Astrocyte (in vitro differentiated cells and primary cell): ENCODE data around the gene KRTAP24-1. TPM values are rescaled to one million over a fixed set of nuclear protein-coding genes. Genes with fewer than 3 reads are reported as not detected.

ENCODE experiments used
- DNase-seq: peaks from one replicate; pipeline ENCODE4 v3.0.0-alpha.2; 2010; ENCODE audit warnings: low read depth
- FAIRE-seq: peaks from 2 replicates; lab custom pipeline; 2011; peaks lifted over from hg19 to GRCh38; lab: Jason Lieb, UNC
- H2AFZ ChIP-seq: 2 replicates; pipeline ENCODE4 v1.6.0; 2012; ENCODE audit warnings: low read depth, low read length, inconsistent platforms
- H3K27ac ChIP-seq: 2 replicates; pipeline ENCODE4 v1.5.1; 2011; ENCODE audit warnings: low read depth, low read length, inconsistent platforms
- H3K27me3 ChIP-seq: 2 replicates; pipeline ENCODE4 v1.6.0; 2011; ENCODE audit warnings: low read length, inconsistent platforms; ENCODE audit not compliant: insufficient read depth
- H3K36me3 ChIP-seq: 2 replicates; pipeline ENCODE4 v1.5.1; 2011; ENCODE audit warnings: low read length, inconsistent platforms; ENCODE audit not compliant: insufficient read depth
- H3K4me1 ChIP-seq: 2 replicates; pipeline ENCODE4 v1.5.1; 2011; ENCODE audit warnings: low read length, inconsistent platforms; ENCODE audit not compliant: insufficient read depth
- H3K4me2 ChIP-seq: 2 replicates; pipeline ENCODE4 v1.6.0; 2012; ENCODE audit warnings: low read length, inconsistent platforms
- H3K4me3 ChIP-seq: 2 replicates; pipeline ENCODE4 v1.5.1; 2011; ENCODE audit warnings: low read depth, mild to moderate bottlenecking, low read length, inconsistent platforms; ENCODE audit not compliant: insufficient read depth
- H3K79me2 ChIP-seq: 2 replicates; pipeline ENCODE4 v1.6.0; 2012; ENCODE audit warnings: mild to moderate bottlenecking, low read length, inconsistent platforms; ENCODE audit not compliant: insufficient read depth
- H3K9ac ChIP-seq: 2 replicates; pipeline ENCODE4 v1.6.0; 2012; ENCODE audit warnings: mild to moderate bottlenecking, low read length, inconsistent platforms
- H3K9me3 ChIP-seq: 2 replicates; pipeline ENCODE4 v1.5.1; 2012; ENCODE audit warnings: low read depth, mild to moderate bottlenecking, low read length, inconsistent platforms; ENCODE audit not compliant: insufficient read depth
- H4K20me1 ChIP-seq: 2 replicates; pipeline ENCODE4 v1.6.0; 2012; ENCODE audit warnings: low read length, inconsistent platforms; ENCODE audit not compliant: insufficient read depth
- H3K27ac Mint-ChIP-seq: one replicate; pipeline ENCODE4 v1.8.0; 2021; ENCODE audit warnings: mild to moderate bottlenecking, mixed read lengths; ENCODE audit not compliant: unreplicated experiment
- H3K27me3 Mint-ChIP-seq: one replicate; pipeline ENCODE4 v1.8.0; 2021; ENCODE audit warnings: low read depth, mixed read lengths; ENCODE audit not compliant: unreplicated experiment
- H3K36me3 Mint-ChIP-seq: one replicate; pipeline ENCODE4 v1.8.0; 2021; ENCODE audit warnings: low read depth, mixed read lengths; ENCODE audit not compliant: unreplicated experiment
- H3K4me1 Mint-ChIP-seq: one replicate; pipeline ENCODE4 v1.8.0; 2021; ENCODE audit warnings: low read depth, mixed read lengths; ENCODE audit not compliant: unreplicated experiment
- H3K4me3 Mint-ChIP-seq: one replicate; pipeline ENCODE4 v1.8.0; 2021; ENCODE audit warnings: mild to moderate bottlenecking, moderate library complexity, mixed read lengths; ENCODE audit not compliant: unreplicated experiment
- H3K9me3 Mint-ChIP-seq: one replicate; pipeline ENCODE4 v1.8.0; 2021; ENCODE audit warnings: mild to moderate bottlenecking, mixed read lengths; ENCODE audit not compliant: unreplicated experiment
- CTCF ChIP-seq: IDR thresholded peaks from 2 replicates; pipeline ENCODE4 v1.5.1; 2011; ENCODE audit warnings: low read depth, mild to moderate bottlenecking, inconsistent platforms, low read length, moderate library complexity; ENCODE audit not compliant: insufficient read depth
- EZH2 ChIP-seq: IDR thresholded peaks from 2 replicates; pipeline ENCODE4 v1.6.1; 2012; ENCODE audit warnings: mild to moderate bottlenecking, low read length, inconsistent platforms; ENCODE audit not compliant: insufficient read depth
- total RNA-seq: library from RNA; stranded (reverse); gene quantifications from 2 replicates; pipeline ENCODE4 v1.2.1, GENCODE V29; 2021

KRTAP24-1 gene
- total RNA-seq, 1 donor from 2014 or later: not detected

GRCh38 chr21:30271156-30271555 lies 11.6 kb downstream of the KRTAP24-1 start:
- DNase-seq (no peak), FAIRE-seq (no peak)
- no peaks in the 10 kb centered on the region for H3K36me3 ChIP-seq
- no peak overlapping the region for H3K4me3 Mint-ChIP-seq
- no peaks in the 10 kb centered on the region for H3K79me2 ChIP-seq
- no peak overlapping the region for H3K4me3 ChIP-seq
- no peak overlapping the region for H3K27ac Mint-ChIP-seq
- H3K27me3 Mint-ChIP-seq: no peaks in the 10 kb centered on the region
- no peak overlapping the region for H2AFZ ChIP-seq
- H3K27ac ChIP-seq: no peak overlapping the region
- peaks cover 2% of the 10 kb centered on the region for H3K9me3 Mint-ChIP-seq
- no peaks in the 10 kb centered on the region for H3K9me3 ChIP-seq
- TF ChIP-seq EZH2: no peak
- TF ChIP-seq CTCF: no peak
- H3K4me1 ChIP-seq: no peaks in the 10 kb centered on the region
- H4K20me1 ChIP-seq: no peaks in the 10 kb centered on the region
- H3K27me3 ChIP-seq: no peaks in the 10 kb centered on the region
- H3K36me3 Mint-ChIP-seq: no peaks in the 10 kb centered on the region
- no peak overlapping the region for H3K9ac ChIP-seq
- H3K4me1 Mint-ChIP-seq: peaks cover 1% of the 10 kb centered on the region
- no peak overlapping the region for H3K4me2 ChIP-seq

- no peaks in the 10 kb centered on the region for H3K27me3 ChIP-seq
- H3K9me3 ChIP-seq: no peaks in the 10 kb centered on the region
- H3K27ac ChIP-seq: no peak overlapping the region
- Mint-ChIP-seq H3K4me1 (peaks cover 1% of the 10 kb centered on the region), H3K4me3 (no peak overlapping the region), H3K36me3 (no peaks in the 10 kb centered on the region), H3K27ac (no peak overlapping the region), H3K27me3 (no peaks in the 10 kb centered on the region), H3K9me3 (peaks cover 2% of the 10 kb centered on the region)
- no peaks in the 10 kb centered on the region for H3K4me1 ChIP-seq
- no peak overlapping the region for H3K4me3 ChIP-seq
- H3K4me2 ChIP-seq: no peak overlapping the region
- H3K79me2 ChIP-seq: no peaks in the 10 kb centered on the region
- H4K20me1 ChIP-seq: no peaks in the 10 kb centered on the region
- no peak for DNase-seq
- no peaks in the 10 kb centered on the region for H3K36me3 ChIP-seq
- FAIRE-seq: no peak
- TF ChIP-seq EZH2 (no peak), CTCF (no peak)
- no peak overlapping the region for H3K9ac ChIP-seq
- H2AFZ ChIP-seq: no peak overlapping the region
These were observed 12.8 kb downstream of the KRTAP24-1 start for GRCh38 chr21:30269803-30270530.

GRCh38 chr21:30268608-30269197 lies 14.0 kb downstream of the KRTAP24-1 start:
- Histone ChIP-seq H3K4me1 (no peaks in the 10 kb centered on the region), H3K9ac (no peak overlapping the region), H3K4me2 (no peak overlapping the region), H3K79me2 (no peaks in the 10 kb centered on the region), H2AFZ (no peak overlapping the region), H3K27ac (no peak overlapping the region), H3K27me3 (no peaks in the 10 kb centered on the region), H3K9me3 (no peaks in the 10 kb centered on the region), H3K36me3 (no peaks in the 10 kb centered on the region), H3K4me3 (no peak overlapping the region), H4K20me1 (no peaks in the 10 kb centered on the region)
- H3K36me3 Mint-ChIP-seq: no peaks in the 10 kb centered on the region
- H3K4me3 Mint-ChIP-seq: no peak overlapping the region
- peaks cover 2% of the 10 kb centered on the region for H3K9me3 Mint-ChIP-seq
- peaks cover 1% of the 10 kb centered on the region for H3K4me1 Mint-ChIP-seq
- FAIRE-seq (no peak), DNase-seq (no peak)
- H3K27me3 Mint-ChIP-seq: no peaks in the 10 kb centered on the region
- H3K27ac Mint-ChIP-seq: no peak overlapping the region
- no peak for TF ChIP-seq CTCF
- no peak for TF ChIP-seq EZH2
